Fibroblast of the aortic adventitia (primary cell): ENCODE results near the gene AOAH. TPM values are rescaled to one million over a fixed set of nuclear protein-coding genes. Genes with fewer than 3 reads are reported as not detected.

ENCODE experiments used
- DNase-seq: peaks from one replicate; pipeline ENCODE4 v3.0.0-alpha.2; 2010; ENCODE audit warnings: low read depth
- H3K4me3 ChIP-seq: 2 replicates; pipeline ENCODE4 v1.5.1; 2011; ENCODE audit warnings: low read depth, mild to moderate bottlenecking, control low read depth, low read length, moderate library complexity
- total RNA-seq: library from RNA; depleted of rRNA; stranded (reverse); fragments of >200 nt; gene quantifications from 2 replicates; pipeline ENCODE4 v1.2.3, GENCODE V29; 2012; ENCODE audit warnings: low replicate concordance
- TF ChIP-seq, protein P1 (sequence below): IDR thresholded peaks from 2 replicates; pipeline ENCODE4 v1.5.1; 2011; ENCODE audit warnings: mild to moderate bottlenecking, low read length, control low read depth, inconsistent platforms; ENCODE audit not compliant: insufficient read depth

AOAH gene
- total RNA-seq, 1 donor, result not detected

GRCh38 chr7:36663481-36663880 is 60.8 kb downstream of the AOAH start:
- TF ChIP-seq, protein P1, sequence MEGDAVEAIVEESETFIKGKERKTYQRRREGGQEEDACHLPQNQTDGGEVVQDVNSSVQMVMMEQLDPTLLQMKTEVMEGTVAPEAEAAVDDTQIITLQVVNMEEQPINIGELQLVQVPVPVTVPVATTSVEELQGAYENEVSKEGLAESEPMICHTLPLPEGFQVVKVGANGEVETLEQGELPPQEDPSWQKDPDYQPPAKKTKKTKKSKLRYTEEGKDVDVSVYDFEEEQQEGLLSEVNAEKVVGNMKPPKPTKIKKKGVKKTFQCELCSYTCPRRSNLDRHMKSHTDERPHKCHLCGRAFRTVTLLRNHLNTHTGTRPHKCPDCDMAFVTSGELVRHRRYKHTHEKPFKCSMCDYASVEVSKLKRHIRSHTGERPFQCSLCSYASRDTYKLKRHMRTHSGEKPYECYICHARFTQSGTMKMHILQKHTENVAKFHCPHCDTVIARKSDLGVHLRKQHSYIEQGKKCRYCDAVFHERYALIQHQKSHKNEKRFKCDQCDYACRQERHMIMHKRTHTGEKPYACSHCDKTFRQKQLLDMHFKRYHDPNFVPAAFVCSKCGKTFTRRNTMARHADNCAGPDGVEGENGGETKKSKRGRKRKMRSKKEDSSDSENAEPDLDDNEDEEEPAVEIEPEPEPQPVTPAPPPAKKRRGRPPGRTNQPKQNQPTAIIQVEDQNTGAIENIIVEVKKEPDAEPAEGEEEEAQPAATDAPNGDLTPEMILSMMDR, result no peak
- no peak for DNase-seq
- H3K4me3 ChIP-seq, result no peak overlapping the region

- DNase-seq, result peak; percentile 61
- H3K4me3 ChIP-seq, result no peak overlapping the region
- TF ChIP-seq, protein P1, result no peak
Observed at GRCh38 chr7:36661135-36661840, 63.0 kb downstream of the AOAH start.

DNA sequence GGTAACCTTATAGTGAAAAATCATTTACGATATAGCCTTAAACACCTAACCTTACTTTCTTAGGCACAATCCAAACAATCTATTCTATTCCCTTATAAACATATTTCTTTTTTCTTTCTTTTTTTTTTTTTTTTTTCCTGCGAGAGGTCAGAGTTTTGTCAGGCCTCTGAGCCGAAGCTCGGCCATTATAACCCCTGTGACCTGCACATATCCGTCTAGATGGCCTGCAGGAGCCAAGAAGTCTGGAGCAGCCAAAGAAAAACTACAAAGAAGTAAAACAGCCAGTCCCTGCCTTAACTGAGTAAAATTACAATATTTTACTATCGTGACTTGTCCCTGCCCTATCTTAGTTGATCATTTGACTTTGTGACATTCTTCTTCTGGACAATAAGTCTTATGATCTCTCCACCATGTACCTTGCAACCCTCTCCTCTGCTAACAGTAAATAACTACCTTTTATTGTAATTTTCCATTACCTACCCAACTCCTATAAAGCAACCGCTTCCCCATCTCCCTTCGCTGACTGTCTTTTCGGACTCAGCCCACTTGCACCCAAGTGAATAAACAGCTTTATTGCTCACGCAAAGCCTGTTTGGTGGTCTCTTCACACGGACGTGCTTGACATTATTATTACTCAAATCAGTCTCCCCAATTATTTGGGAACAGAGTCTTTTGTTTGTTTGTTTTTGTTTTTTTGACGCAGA is 64.5 kb downstream of the AOAH start:
- H3K4me3 ChIP-seq, result no peak overlapping the region
- no peak for DNase-seq
- TF ChIP-seq, protein P1, result no peak

DNA sequence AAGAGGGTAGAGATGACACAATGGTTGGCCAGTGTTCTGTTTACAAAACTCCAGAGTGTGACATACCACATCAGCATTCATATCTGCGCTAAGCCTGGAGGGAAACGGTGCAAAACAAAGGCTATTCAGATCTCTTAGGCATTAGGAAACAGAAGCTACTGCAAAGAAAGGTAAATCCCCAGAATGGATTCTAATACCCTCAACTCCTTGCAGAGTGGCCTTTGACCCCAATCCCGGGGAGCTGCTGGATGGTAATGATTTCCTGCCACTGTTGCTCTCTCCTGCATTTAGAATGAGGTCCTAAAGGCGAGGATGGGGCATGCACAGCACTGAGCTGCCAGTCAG is 65.2 kb downstream of the AOAH start:
- no peak overlapping the region for H3K4me3 ChIP-seq
- TF ChIP-seq, protein P1, result no peak
- DNase-seq, result peak; percentile 74

- TF ChIP-seq, protein P1, result no peak
- no peak overlapping the region for H3K4me3 ChIP-seq
- DNase-seq, result peak; percentile 82
Observed at GRCh38 chr7:36658335-36659171, 65.7 kb downstream of the AOAH start.

- no peak overlapping the region for H3K4me3 ChIP-seq
- DNase-seq, result no peak
- TF ChIP-seq, protein P1, result no peak
Observed at GRCh38 chr7:36657036-36657660, 67.1 kb downstream of the AOAH start.
